CD4-positive, alpha-beta T cell (primary cell): Measurements from ENCODE around the gene RNF175. TPM values are rescaled to one million over a fixed set of nuclear protein-coding genes. Genes with fewer than 3 reads are reported as not detected.

Source experiments
- ATAC-seq: fragments of 200-7000 bp; cut with Tn5 transposase; one replicate; pipeline ENCODE4 v1.10.0; 2022; ENCODE audit warnings: mild to moderate bottlenecking; ENCODE audit not compliant: poor library complexity
- CTCF ChIA-PET: fragments of 350-600 bp; sonication (Branson Sonifier 250); formaldehyde crosslinking; loops from one replicate; lab custom pipeline; 2021; ENCODE audit warnings: antibody characterized with exemption, inconsistent platforms; lab: Charles Lee
- POLR2A ChIA-PET: fragments of 350-600 bp; sonication (Branson Sonifier 250); formaldehyde crosslinking; loops from one replicate; lab custom pipeline; 2021; ENCODE audit warnings: antibody characterized with exemption, inconsistent platforms; lab: Charles Lee
- DNase-seq, 14 experiments: peaks; one replicate each; pipeline ENCODE4 v3.0.0-alpha.2; 2013 to 2020; ENCODE audit warnings: mixed read lengths in 2 of 14
- H3K27ac ChIP-seq, 2 donors: one replicate each; pipeline versions ENCODE4 v1.5.1 to v1.7.0; 2013; ENCODE audit warnings: low read length in 2 of 2, low read depth in 1 of 2, mild to moderate bottlenecking in 1 of 2
- H3K27me3 ChIP-seq, 2 experiments: 1 replicate in 1 of 2; 2 replicates in 1 of 2; pipeline versions ENCODE4 v1.6.1 to v1.7.0; 2013; ENCODE audit warnings: low read length in 2 of 2, control low read depth in 1 of 2, mild to moderate bottlenecking in 1 of 2, moderate library complexity in 1 of 2; ENCODE audit not compliant: insufficient read depth in 2 of 2, control insufficient read depth in 1 of 2
- H3K36me3 ChIP-seq: one replicate; pipeline ENCODE4 v1.6.1; 2013; ENCODE audit warnings: low read length, control low read depth; ENCODE audit not compliant: insufficient read depth
- H3K4me1 ChIP-seq: one replicate; pipeline ENCODE4 v1.6.1; 2013; ENCODE audit warnings: low read length, control low read depth; ENCODE audit not compliant: insufficient read depth
- H3K4me3 ChIP-seq: one replicate; pipeline ENCODE4 v1.5.1; 2013; ENCODE audit warnings: mild to moderate bottlenecking, low read length, moderate library complexity
- H3K9me3 ChIP-seq, 2 experiments: 1 replicate in 1 of 2; 2 replicates in 1 of 2; pipeline versions ENCODE4 v1.6.1 to v1.7.0; 2013; ENCODE audit warnings: low read length in 2 of 2, mild to moderate bottlenecking in 2 of 2, control low read depth in 1 of 2, moderate library complexity in 1 of 2; ENCODE audit not compliant: control insufficient read depth in 1 of 2, insufficient read depth in 1 of 2
- H3K27ac Mint-ChIP-seq: one replicate; pipeline ENCODE4 v1.8.0; 2020; ENCODE audit warnings: mixed read lengths
- H3K27me3 Mint-ChIP-seq: one replicate; pipeline ENCODE4 v1.8.0; 2021; ENCODE audit warnings: mixed read lengths
- H3K36me3 Mint-ChIP-seq: one replicate; pipeline ENCODE4 v1.8.0; 2021; ENCODE audit warnings: low read depth, mixed read lengths
- H3K4me1 Mint-ChIP-seq: one replicate; pipeline ENCODE4 v1.8.0; 2021; ENCODE audit warnings: low read depth, mixed read lengths
- H3K4me3 Mint-ChIP-seq: one replicate; pipeline ENCODE4 v1.8.0; 2020; ENCODE audit warnings: mild to moderate bottlenecking, mixed read lengths
- H3K9me3 Mint-ChIP-seq: one replicate; pipeline ENCODE4 v1.8.0; 2020; ENCODE audit warnings: mixed read lengths
- CTCF ChIP-seq: fragments of 200-600 bp; IDR thresholded peaks from one replicate; pipeline ENCODE4 v1.8.0; 2022; ENCODE audit warnings: antibody characterized with exemption, mild to moderate bottlenecking
- intact Hi-C, 2 experiments: fragments of 100-400 bp; cut with DNase I in 1 of 2; cut with micrococcal nuclease in 1 of 2; formaldehyde crosslinking; loops; one replicate each; pipeline versions ENCODE4 v1.15.1 to v1.9.0; 2023 to 2025; cut with DNase I, micrococcal nuclease
- total RNA-seq, 174 experiments: library from RNA in 2 of 174; stranded (reverse) in 2 of 174; gene quantifications; one replicate each; pipeline ENCODE4 v1.2.3 and lab custom pipeline; 2021 to 2026

Gene RNF175
- total RNA-seq, 2 experiments from 2014 or later: 1.4 to 1.8 TPM

- Histone ChIP-seq H3K27ac (no peak overlapping the region), H3K27me3 (peaks cover 61 to 84% of the 10 kb centered on the region in 2 experiments), H3K4me1 (peaks cover 48% of the 10 kb centered on the region), H3K9me3 (peaks cover 0 to 42% of the 10 kb centered on the region in 2 experiments), H3K4me3 (no peak overlapping the region), H3K36me3 (no peaks in the 10 kb centered on the region)
- no peak for DNase-seq
- intact Hi-C loops: loop anchor here (5.0 to 10.0 kb wide), 5 partner anchors 229 to 837 kb away; no protein-coding TSS in a partner anchor
- no peak overlapping the region for H3K27ac Mint-ChIP-seq
- TF ChIP-seq CTCF: no peak
- ChIA-PET POLR2A (no interaction called here), CTCF (no interaction called here)
- peaks cover 41% of the 10 kb centered on the region for H3K4me1 Mint-ChIP-seq
- no peak for ATAC-seq
- peaks cover 92% of the 10 kb centered on the region for H3K27me3 Mint-ChIP-seq
- no peak overlapping the region for H3K4me3 Mint-ChIP-seq
- no peaks in the 10 kb centered on the region for H3K9me3 Mint-ChIP-seq
- H3K36me3 Mint-ChIP-seq: no peaks in the 10 kb centered on the region
These were observed 28.2 kb upstream of the RNF175 start for GRCh38 chr4:153788051-153788412.

- Mint-ChIP-seq H3K27me3 (peaks cover 92% of the 10 kb centered on the region), H3K4me3 (no peak overlapping the region), H3K4me1 (peaks cover 37% of the 10 kb centered on the region), H3K9me3 (no peaks in the 10 kb centered on the region), H3K27ac (no peak overlapping the region), H3K36me3 (no peaks in the 10 kb centered on the region)
- no peaks in the 10 kb centered on the region for H3K36me3 ChIP-seq
- ATAC-seq (no peak), DNase-seq (no peak)
- H3K27me3 ChIP-seq: peaks cover 57 to 79% of the 10 kb centered on the region in 2 experiments
- TF ChIP-seq CTCF: no peak
- peaks cover 44% of the 10 kb centered on the region for H3K4me1 ChIP-seq
- ChIA-PET POLR2A (interaction anchor here (1.0 kb wide), 1 partner anchor 9 kb away, joined by 3 read pairs; no protein-coding TSS in a partner anchor), CTCF (no interaction called here)
- peaks cover 0 to 37% of the 10 kb centered on the region in 2 experiments for H3K9me3 ChIP-seq
- H3K27ac ChIP-seq: no peak overlapping the region
- intact Hi-C loops: loop anchor here (5.0 to 10.0 kb wide), 5 partner anchors 230 to 837 kb away; no protein-coding TSS in a partner anchor
- no peak overlapping the region for H3K4me3 ChIP-seq
These were observed 27.8 kb upstream of the RNF175 start for GRCh38 chr4:153787575-153787974.

GRCh38 chr4:153787061-153787560, 27.3 kb upstream of the RNF175 start:
- H3K27me3 ChIP-seq: peaks cover 52 to 75% of the 10 kb centered on the region in 2 experiments
- intact Hi-C loops: loop anchor here (5.0 to 10.0 kb wide), 5 partner anchors 230 to 838 kb away; no protein-coding TSS in a partner anchor
- no peak overlapping the region for H3K4me3 ChIP-seq
- TF ChIP-seq CTCF: no peak
- peaks cover 0 to 33% of the 10 kb centered on the region in 2 experiments for H3K9me3 ChIP-seq
- H3K4me3 Mint-ChIP-seq: no peak overlapping the region
- ChIA-PET CTCF (interaction anchor here (0.7 to 1.6 kb wide), 2 partner anchors 8 to 14 kb away, joined by 3 to 7 read pairs; no protein-coding TSS in a partner anchor), POLR2A (interaction anchor here (1.0 kb wide), 1 partner anchor 9 kb away, joined by 3 read pairs; no protein-coding TSS in a partner anchor)
- H3K27me3 Mint-ChIP-seq: peaks cover 92% of the 10 kb centered on the region
- ATAC-seq (no peak), DNase-seq (no peak)
- no peaks in the 10 kb centered on the region for H3K9me3 Mint-ChIP-seq
- H3K27ac ChIP-seq: no peak overlapping the region
- H3K27ac Mint-ChIP-seq: no peak overlapping the region
- peaks cover 32% of the 10 kb centered on the region for H3K4me1 Mint-ChIP-seq
- no peaks in the 10 kb centered on the region for H3K36me3 Mint-ChIP-seq
- H3K36me3 ChIP-seq: no peaks in the 10 kb centered on the region
- peaks cover 39% of the 10 kb centered on the region for H3K4me1 ChIP-seq
